Endothelial cell of umbilical vein (primary cell): ENCODE measurements around the gene CACNA1C. TPM values are rescaled to one million over a fixed set of nuclear protein-coding genes. Genes with fewer than 3 reads are reported as not detected.

Experiments used
- BruUV-seq: library from RNA; stranded (reverse); fragments of 400-500 nt; replicated peaks from 2 replicates; lab custom pipeline; 2021; lab: Mats Ljungman, UMichigan
- CTCF ChIA-PET: fragments of 300-600, 350-600 bp; sonication (Branson Sonifier 250); formaldehyde crosslinking; loops from one replicate; lab custom pipeline; 2021; ENCODE audit warnings: antibody characterized with exemption, inconsistent platforms; lab: Charles Lee
- POLR2A ChIA-PET: fragments of 300-600, 350-600 bp; sonication (Branson Sonifier 250); formaldehyde crosslinking; loops from one replicate; lab custom pipeline; 2021; ENCODE audit warnings: antibody characterized with exemption, inconsistent platforms; lab: Charles Lee
- DNase-seq: peaks from one replicate; pipeline ENCODE4 v3.0.0-alpha.2; 2011; ENCODE audit warnings: low read depth, low spot score
- FAIRE-seq: peaks from 2 replicates; lab custom pipeline; 2011; peaks lifted over from hg19 to GRCh38; lab: Jason Lieb, UNC
- H2AFZ ChIP-seq: 2 replicates; pipeline ENCODE4 v1.6.0; 2012; ENCODE audit warnings: low read depth, low read length, control low read depth, inconsistent platforms
- H3K27ac ChIP-seq: 2 replicates; pipeline ENCODE4 v1.5.1; 2011; ENCODE audit warnings: low read depth, mild to moderate bottlenecking, control low read depth, low read length, moderate library complexity; ENCODE audit not compliant: insufficient read depth
- H3K27me3 ChIP-seq, 2 experiments: 2 replicates each; pipeline versions ENCODE4 v1.6.0 to v1.6.1; 2011; ENCODE audit warnings: low read length in 2 of 2, mixed read lengths in 1 of 2; ENCODE audit not compliant: control insufficient read depth in 2 of 2, insufficient read depth in 2 of 2
- H3K36me3 ChIP-seq, 2 experiments: 2 replicates in 1 of 2; 3 replicates in 1 of 2; pipeline ENCODE4 v1.5.1; 2011; ENCODE audit warnings: low read length in 2 of 2, mild to moderate bottlenecking in 1 of 2, moderate library complexity in 1 of 2; ENCODE audit not compliant: control insufficient read depth in 2 of 2, insufficient read depth in 2 of 2; ENCODE audit errors: extremely low read depth in 1 of 2
- H3K4me1 ChIP-seq: 3 replicates; pipeline ENCODE4 v1.5.1; 2011; ENCODE audit warnings: mild to moderate bottlenecking, low read length; ENCODE audit not compliant: control insufficient read depth, insufficient read depth; ENCODE audit errors: extremely low read depth
- H3K4me2 ChIP-seq: 2 replicates; pipeline ENCODE4 v1.6.1; 2011; ENCODE audit warnings: low read length, control low read depth, mixed read lengths; ENCODE audit not compliant: insufficient read depth
- H3K4me3 ChIP-seq, 3 experiments: fragments of 200-600 bp in 1 of 3; sonication (generic), shearing (Covaris generic) in 1 of 3; replicated peaks in 1 of 3; 2 replicates each; pipeline ENCODE4 v1.5.1; 2011 to 2016; ENCODE audit warnings: control low read depth in 3 of 3, low read length in 3 of 3, mild to moderate bottlenecking in 2 of 3, inconsistent platforms in 1 of 3, low read depth in 1 of 3, moderate library complexity in 1 of 3; ENCODE audit not compliant: insufficient read depth in 1 of 3
- H3K79me2 ChIP-seq: 2 replicates; pipeline ENCODE4 v1.6.0; 2012; ENCODE audit warnings: low read length, inconsistent platforms; ENCODE audit not compliant: control insufficient read depth, insufficient read depth
- H3K9ac ChIP-seq: replicated peaks from 2 replicates; pipeline ENCODE3; 2011; ENCODE audit warnings: low read length, control low read depth; ENCODE audit not compliant: insufficient read depth; ENCODE audit errors: extremely low read depth
- H3K9me1 ChIP-seq: replicated peaks from 3 replicates; pipeline ENCODE4 v1.6.0; 2011; ENCODE audit warnings: mild to moderate bottlenecking, low read length; ENCODE audit not compliant: control insufficient read depth, insufficient read depth; ENCODE audit errors: extremely low read depth
- H3K9me3 ChIP-seq: replicated peaks from 2 replicates; pipeline ENCODE4 v1.5.1; 2012; ENCODE audit warnings: low read length, inconsistent platforms; ENCODE audit not compliant: control insufficient read depth, insufficient read depth
- H4K20me1 ChIP-seq: replicated peaks from 2 replicates; pipeline ENCODE3; 2011; ENCODE audit warnings: mild to moderate bottlenecking, low read length; ENCODE audit not compliant: control insufficient read depth, insufficient read depth; ENCODE audit errors: extremely low read depth
- EZH2 ChIP-seq: IDR thresholded peaks from 2 replicates; pipeline ENCODE4 v1.6.1; 2012; ENCODE audit warnings: borderline replicate concordance, low read depth, mild to moderate bottlenecking, moderate library complexity, low read length, inconsistent platforms; ENCODE audit not compliant: severe bottlenecking
- FOS ChIP-seq: IDR thresholded peaks from 2 replicates; pipeline ENCODE4 v1.6.1; 2011; ENCODE audit warnings: mild to moderate bottlenecking, low read length, moderate library complexity, borderline replicate concordance; ENCODE audit not compliant: insufficient read depth
- GATA2 ChIP-seq: IDR thresholded peaks from 2 replicates; pipeline ENCODE4 v1.7.0; 2011; ENCODE audit warnings: low read depth, mild to moderate bottlenecking, moderate library complexity, mixed read lengths, low read length; ENCODE audit not compliant: insufficient read length, insufficient read depth
- JUN ChIP-seq: IDR thresholded peaks from 2 replicates; pipeline ENCODE4 v1.6.1; 2011; ENCODE audit warnings: borderline replicate concordance, low read depth; ENCODE audit not compliant: insufficient read length, insufficient read depth
- MYC ChIP-seq: IDR thresholded peaks from one replicate; pipeline ENCODE4 v1.6.1; 2011; ENCODE audit warnings: mild to moderate bottlenecking, low read depth, low read length
- POLR2A ChIP-seq: IDR thresholded peaks from 2 replicates; pipeline ENCODE4 v1.6.1; 2012; ENCODE audit warnings: low read depth, mild to moderate bottlenecking, control low read depth, low read length
- POLR2AphosphoS5 ChIP-seq: IDR thresholded peaks from 2 replicates; pipeline ENCODE4 v1.6.1; 2012; ENCODE audit warnings: low read depth, mild to moderate bottlenecking, control low read depth, low read length, moderate library complexity; ENCODE audit not compliant: insufficient read depth
- dilution Hi-C: fragments of 300-500 bp; cut with MboI; formaldehyde crosslinking; loops from one replicate; pipeline ENCODE4 v1.15.0; 2019; ENCODE audit warnings: low sequenced_read_pairs; ENCODE audit not compliant: extremely low pct_ligation_motif_present
- intact Hi-C: fragments of 100-400 bp; cut with micrococcal nuclease; formaldehyde crosslinking; loops from one replicate; pipeline ENCODE4 v1.10.0; 2022
- polyA plus RNA-seq, 4 experiments: library from polyadenylated mRNA; depleted of rRNA in 3 of 4; stranded (reverse) in 3 of 4; unstranded in 1 of 4; fragments of >200 nt; gene quantifications; 2 replicates each; pipeline versions ENCODE4 v1.2.1 to v1.2.3, GENCODE V29; 2011 to 2012; ENCODE audit warnings: missing spikeins in 1 of 4
- total RNA-seq: library from RNA; stranded (reverse); gene quantifications from 2 replicates; pipeline ENCODE4 v1.2.3, GENCODE V29; 2021
- TF ChIP-seq, protein P1 (sequence below): IDR thresholded peaks from 2 replicates; pipeline ENCODE4 v1.6.1; 2011; ENCODE audit not compliant: insufficient read depth, insufficient read length
- TF ChIP-seq, protein P2 (sequence below), 2 donors: IDR thresholded peaks; 1 replicate in 1 of 2; 2 replicates in 1 of 2; pipeline ENCODE4 v1.5.1; 2011; ENCODE audit warnings: low read length in 2 of 2, mild to moderate bottlenecking in 2 of 2, moderate library complexity in 2 of 2, control low read depth in 1 of 2, inconsistent platforms in 1 of 2, low read depth in 1 of 2; ENCODE audit not compliant: insufficient read depth in 1 of 2; ENCODE audit errors: extremely low read depth in 1 of 2

Gene CACNA1C
- total and polyA plus RNA-seq, 2 donors (not counting 3 experiments of a cell fraction or from before 2014, with no cell fraction given), result not detected

GRCh38 chr12:2466211-2466610, 413.4 kb downstream of the CACNA1C start:
- Histone ChIP-seq H3K4me1 (no peaks in the 10 kb centered on the region), H2AFZ (no peak overlapping the region), H3K27ac (no peak overlapping the region), H3K4me2 (no peak overlapping the region), H3K27me3 (no peaks in the 10 kb centered on the region), H3K9me1 (no peaks in the 10 kb centered on the region), H3K36me3 (no peaks in the 10 kb centered on the region), H3K9me3 (no peaks in the 10 kb centered on the region), H3K79me2 (no peaks in the 10 kb centered on the region), H4K20me1 (no peaks in the 10 kb centered on the region), H3K4me3 (no peak overlapping the region), H3K9ac (no peak overlapping the region)
- DNase-seq, result no peak
- intact Hi-C loops (no loop called here), dilution Hi-C loops (no loop called here)
- no peak for FAIRE-seq
- no TSS peak for BruUV-seq
- TF ChIP-seq, protein P1, sequence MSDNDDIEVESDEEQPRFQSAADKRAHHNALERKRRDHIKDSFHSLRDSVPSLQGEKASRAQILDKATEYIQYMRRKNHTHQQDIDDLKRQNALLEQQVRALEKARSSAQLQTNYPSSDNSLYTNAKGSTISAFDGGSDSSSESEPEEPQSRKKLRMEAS, result no peak
- TF ChIP-seq GATA2 (no peak), POLR2AphosphoS5 (no peak), JUN (no peak), MYC (no peak), POLR2A (no peak), EZH2 (no peak), FOS (no peak)
- TF ChIP-seq, protein P2, sequence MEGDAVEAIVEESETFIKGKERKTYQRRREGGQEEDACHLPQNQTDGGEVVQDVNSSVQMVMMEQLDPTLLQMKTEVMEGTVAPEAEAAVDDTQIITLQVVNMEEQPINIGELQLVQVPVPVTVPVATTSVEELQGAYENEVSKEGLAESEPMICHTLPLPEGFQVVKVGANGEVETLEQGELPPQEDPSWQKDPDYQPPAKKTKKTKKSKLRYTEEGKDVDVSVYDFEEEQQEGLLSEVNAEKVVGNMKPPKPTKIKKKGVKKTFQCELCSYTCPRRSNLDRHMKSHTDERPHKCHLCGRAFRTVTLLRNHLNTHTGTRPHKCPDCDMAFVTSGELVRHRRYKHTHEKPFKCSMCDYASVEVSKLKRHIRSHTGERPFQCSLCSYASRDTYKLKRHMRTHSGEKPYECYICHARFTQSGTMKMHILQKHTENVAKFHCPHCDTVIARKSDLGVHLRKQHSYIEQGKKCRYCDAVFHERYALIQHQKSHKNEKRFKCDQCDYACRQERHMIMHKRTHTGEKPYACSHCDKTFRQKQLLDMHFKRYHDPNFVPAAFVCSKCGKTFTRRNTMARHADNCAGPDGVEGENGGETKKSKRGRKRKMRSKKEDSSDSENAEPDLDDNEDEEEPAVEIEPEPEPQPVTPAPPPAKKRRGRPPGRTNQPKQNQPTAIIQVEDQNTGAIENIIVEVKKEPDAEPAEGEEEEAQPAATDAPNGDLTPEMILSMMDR (IDR thresholded peaks at IDR 0.05; ENCODE audit: extremely low read depth in 1 of 2, insufficient read depth in 1 of 2, low read depth in 1 of 2, low read length in 2 of 2), result no peak
- CTCF ChIA-PET, result no interaction called here
- POLR2A ChIA-PET, result no interaction called here
